Stimulated activated naive CD8-positive, alpha-beta T cell treated with anti-CD3 and anti-CD28 coated beads, Interleukin-15, Interleukin-2, amounts not matched to agents 100 ng/mL and 50 ng/mL, for 24 hours (primary cell): ENCODE data around the gene ACTL7B.
"Not testable (repeated sequence)": the region's sequence is repeated elsewhere in the genome, so short reads cannot be mapped to it uniquely, and the experiment has no call there.

Experiments
- H3K27ac Mint-ChIP-seq: one replicate; pipeline ENCODE4 v1.8.0; 2021; ENCODE audit warnings: mild to moderate bottlenecking, mixed read lengths
- H3K27me3 Mint-ChIP-seq: one replicate; pipeline ENCODE4 v1.8.0; 2021; ENCODE audit warnings: mixed read lengths
- H3K36me3 Mint-ChIP-seq: one replicate; pipeline ENCODE4 v1.8.0; 2021; ENCODE audit warnings: low read depth, mixed read lengths
- H3K4me1 Mint-ChIP-seq: one replicate; pipeline ENCODE4 v1.8.0; 2021; ENCODE audit warnings: low read depth, mixed read lengths
- H3K4me3 Mint-ChIP-seq: one replicate; pipeline ENCODE4 v1.8.0; 2021; ENCODE audit warnings: mild to moderate bottlenecking, mixed read lengths
- H3K9me3 Mint-ChIP-seq: one replicate; pipeline ENCODE4 v1.8.0; 2021; ENCODE audit warnings: mixed read lengths

Gene ACTL7B, protein sequence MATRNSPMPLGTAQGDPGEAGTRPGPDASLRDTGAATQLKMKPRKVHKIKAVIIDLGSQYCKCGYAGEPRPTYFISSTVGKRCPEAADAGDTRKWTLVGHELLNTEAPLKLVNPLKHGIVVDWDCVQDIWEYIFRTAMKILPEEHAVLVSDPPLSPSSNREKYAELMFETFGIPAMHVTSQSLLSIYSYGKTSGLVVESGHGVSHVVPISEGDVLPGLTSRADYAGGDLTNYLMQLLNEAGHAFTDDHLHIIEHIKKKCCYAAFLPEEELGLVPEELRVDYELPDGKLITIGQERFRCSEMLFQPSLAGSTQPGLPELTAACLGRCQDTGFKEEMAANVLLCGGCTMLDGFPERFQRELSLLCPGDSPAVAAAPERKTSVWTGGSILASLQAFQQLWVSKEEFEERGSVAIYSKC

DNA sequence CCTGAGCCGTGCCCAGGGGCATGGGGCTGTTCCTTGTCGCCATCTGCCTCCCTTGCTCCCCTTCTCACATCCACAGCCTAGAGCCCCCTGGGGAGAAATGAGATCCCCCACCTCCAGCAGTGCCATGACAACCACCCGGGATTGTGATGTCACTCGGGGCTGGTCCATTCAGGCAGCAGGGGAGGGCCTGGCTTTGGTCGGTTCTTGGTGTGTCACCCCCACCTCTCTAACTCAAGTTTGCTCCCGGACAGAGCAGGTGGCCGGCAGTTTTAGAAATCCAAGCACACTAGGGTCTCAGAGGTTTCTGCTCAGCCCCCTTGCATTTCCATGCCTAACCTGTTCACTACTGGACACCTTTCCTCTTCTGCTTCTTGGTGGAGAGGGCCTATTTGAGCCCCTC, at the start of gene ACTL7B:
Gene ACTL7B (minus strand): TSS at position 99 of the 400 bp plus-strand sequence. CDS start 56 bp downstream, at position 43.
- H3K4me1 Mint-ChIP-seq: peaks cover 6% of the 10 kb centered on the region
- no peak within 1 kb of the TSS for H3K27ac Mint-ChIP-seq
- no peaks in the 10 kb centered on the region for H3K36me3 Mint-ChIP-seq
- no peak within 1 kb of the TSS for H3K4me3 Mint-ChIP-seq
- no peaks in the 10 kb centered on the region for H3K9me3 Mint-ChIP-seq
- H3K27me3 Mint-ChIP-seq: no peaks in the 10 kb centered on the region

GRCh38 chr9:108905494-108905893, 49.7 kb upstream of the ACTL7B start:
- H3K4me3 Mint-ChIP-seq: no peak overlapping the region
- H3K9me3 Mint-ChIP-seq: no peaks in the 10 kb centered on the region
- no peaks in the 10 kb centered on the region for H3K4me1 Mint-ChIP-seq
- H3K27me3 Mint-ChIP-seq: no peaks in the 10 kb centered on the region
- peaks cover 78% of the 10 kb centered on the region for H3K36me3 Mint-ChIP-seq
- no peak overlapping the region for H3K27ac Mint-ChIP-seq

DNA sequence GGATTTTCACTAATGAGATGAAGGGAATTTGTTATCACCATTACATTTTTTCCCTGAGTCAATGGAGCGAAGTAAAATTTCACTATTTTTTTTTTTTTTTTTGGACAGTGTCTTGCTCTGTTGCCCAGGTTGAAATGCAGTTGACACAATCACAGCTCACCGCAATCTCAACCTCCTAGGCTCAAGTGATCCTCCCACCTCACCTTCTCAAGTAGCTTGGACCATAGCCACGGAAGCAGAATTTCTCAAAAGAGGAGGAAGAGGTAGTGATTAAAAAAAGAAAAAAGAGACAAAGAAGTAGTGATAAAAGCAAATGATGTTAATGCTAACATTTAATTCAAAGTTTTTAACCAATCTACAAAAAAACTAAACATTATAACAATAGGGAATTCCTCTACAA, 48.4 kb upstream of the ACTL7B start:
- H3K9me3 Mint-ChIP-seq: no peaks in the 10 kb centered on the region
- H3K4me3 Mint-ChIP-seq: no peak overlapping the region
- H3K27ac Mint-ChIP-seq: no peak overlapping the region
- peaks cover 82% of the 10 kb centered on the region for H3K36me3 Mint-ChIP-seq
- H3K4me1 Mint-ChIP-seq: no peaks in the 10 kb centered on the region
- H3K27me3 Mint-ChIP-seq: no peaks in the 10 kb centered on the region

DNA sequence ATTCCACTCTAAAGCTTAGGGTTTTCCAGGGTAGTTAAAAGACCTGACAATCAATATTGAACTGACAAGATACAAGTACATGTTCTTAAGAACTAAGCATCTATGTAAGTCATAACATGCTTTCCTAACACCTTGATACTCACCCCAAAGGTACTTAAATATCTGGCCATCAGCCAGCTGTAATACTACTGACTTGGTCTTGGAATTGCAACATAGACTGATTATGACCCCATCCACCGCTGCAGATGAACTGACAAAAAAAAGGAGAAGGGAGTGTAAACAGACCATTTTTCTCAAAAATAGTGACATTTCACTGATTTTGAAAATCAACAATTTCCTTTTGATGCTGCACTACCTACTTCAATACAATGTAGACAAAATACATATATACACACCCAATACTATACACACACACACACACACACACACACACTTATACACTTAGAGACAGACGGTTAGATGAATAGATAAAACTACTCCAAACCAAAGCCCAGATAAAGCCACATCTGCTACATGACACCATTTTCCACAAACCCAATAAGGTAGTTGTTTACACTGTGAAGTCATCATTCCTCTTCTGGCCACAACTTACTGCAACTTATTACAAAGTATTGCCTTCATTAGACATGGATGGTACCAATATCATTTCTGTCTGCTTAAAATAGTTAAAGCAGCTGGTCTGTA, 47.8 kb upstream of the ACTL7B start:
- Mint-ChIP-seq H3K4me1 (no peaks in the 10 kb centered on the region), H3K9me3 (no peaks in the 10 kb centered on the region), H3K27me3 (no peaks in the 10 kb centered on the region), H3K27ac (no peak overlapping the region), H3K4me3 (no peak overlapping the region), H3K36me3 (peaks cover 80% of the 10 kb centered on the region)

- H3K27me3 Mint-ChIP-seq: no peaks in the 10 kb centered on the region
- H3K9me3 Mint-ChIP-seq: no peaks in the 10 kb centered on the region
- no peak overlapping the region for H3K4me3 Mint-ChIP-seq
- H3K4me1 Mint-ChIP-seq: no peaks in the 10 kb centered on the region
- no peak overlapping the region for H3K27ac Mint-ChIP-seq
- H3K36me3 Mint-ChIP-seq: peaks cover 86% of the 10 kb centered on the region
Measured at GRCh38 chr9:108900176-108900575, 44.4 kb upstream of the ACTL7B start.

DNA sequence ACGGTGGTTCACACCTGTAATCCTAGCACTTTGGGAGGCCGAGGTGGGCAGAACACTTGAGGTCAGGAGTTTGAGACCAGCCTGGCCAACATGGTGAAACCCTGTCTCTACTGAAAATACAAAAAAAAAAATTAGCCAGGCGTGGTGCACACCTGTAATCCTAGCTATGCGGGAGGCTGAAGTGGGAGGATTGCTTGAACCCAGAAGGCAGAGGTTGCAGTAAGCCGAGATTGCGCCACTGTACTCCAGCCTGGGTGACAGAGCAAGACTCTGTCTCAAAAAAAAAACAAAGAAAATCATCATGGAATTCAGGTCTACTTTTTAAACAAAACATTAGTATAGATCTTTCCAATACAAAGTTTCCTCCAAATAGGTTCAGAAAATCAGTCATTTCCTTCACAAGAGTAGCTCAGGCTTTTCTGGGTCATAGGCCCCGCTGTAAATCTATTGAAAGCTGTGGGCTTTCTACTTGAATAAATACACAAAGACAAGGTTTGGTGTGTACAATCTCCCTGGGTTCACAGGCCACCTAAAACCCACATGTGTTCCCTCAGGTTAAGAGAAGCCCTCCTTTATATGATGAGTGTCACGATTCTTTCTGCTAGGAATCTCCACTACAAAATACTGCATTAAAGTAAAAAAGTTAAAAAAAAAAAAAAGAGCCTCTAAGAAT, 43.4 kb upstream of the ACTL7B start:
- not testable (repeated sequence) for H3K9me3 Mint-ChIP-seq, H3K27me3 Mint-ChIP-seq, H3K27ac Mint-ChIP-seq, H3K4me3 Mint-ChIP-seq, H3K4me1 Mint-ChIP-seq
- peaks cover 89% of the 10 kb centered on the region for H3K36me3 Mint-ChIP-seq

GRCh38 chr9:108897324-108898096, 41.7 kb upstream of the ACTL7B start:
- Mint-ChIP-seq H3K4me3 (no peak overlapping the region), H3K27me3 (no peaks in the 10 kb centered on the region), H3K27ac (no peak overlapping the region), H3K9me3 (no peaks in the 10 kb centered on the region), H3K4me1 (no peaks in the 10 kb centered on the region), H3K36me3 (peaks cover 87% of the 10 kb centered on the region)

DNA sequence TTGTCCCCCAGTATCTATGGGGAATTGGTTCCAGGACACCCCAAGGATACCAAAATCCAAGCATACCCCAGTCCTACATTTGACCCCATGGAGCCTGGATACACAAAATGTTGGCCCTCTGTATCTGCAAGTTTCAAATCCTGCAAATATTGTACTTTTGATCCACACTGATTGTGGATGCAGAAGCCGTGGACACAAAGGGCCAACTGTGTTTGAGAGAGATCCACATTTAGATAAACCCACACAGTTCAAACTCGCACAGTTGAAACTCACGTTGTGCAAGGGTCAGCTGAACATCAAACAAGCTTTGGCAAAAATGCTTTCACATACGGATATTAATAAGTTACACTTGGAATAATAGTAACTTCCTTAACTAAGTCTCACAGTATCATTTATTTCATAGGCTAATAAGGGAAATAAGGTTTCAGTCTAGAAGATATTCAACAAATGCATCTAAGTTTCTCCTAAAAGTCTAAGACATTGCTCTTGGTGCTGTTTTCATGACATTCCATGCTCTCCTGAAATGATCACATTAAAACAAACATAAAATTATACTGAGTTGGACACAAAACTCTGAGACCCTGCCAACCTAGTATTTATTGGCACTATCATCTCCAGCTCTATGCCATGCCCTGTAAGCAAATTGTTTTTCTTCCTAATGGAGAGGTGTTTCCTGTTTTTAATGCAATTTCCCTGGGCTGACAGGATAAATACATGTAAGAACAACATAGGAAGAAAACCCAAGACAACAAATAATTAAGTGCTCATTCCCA, 38.6 kb upstream of the ACTL7B start:
- H3K27ac Mint-ChIP-seq: no peak overlapping the region

DNA sequence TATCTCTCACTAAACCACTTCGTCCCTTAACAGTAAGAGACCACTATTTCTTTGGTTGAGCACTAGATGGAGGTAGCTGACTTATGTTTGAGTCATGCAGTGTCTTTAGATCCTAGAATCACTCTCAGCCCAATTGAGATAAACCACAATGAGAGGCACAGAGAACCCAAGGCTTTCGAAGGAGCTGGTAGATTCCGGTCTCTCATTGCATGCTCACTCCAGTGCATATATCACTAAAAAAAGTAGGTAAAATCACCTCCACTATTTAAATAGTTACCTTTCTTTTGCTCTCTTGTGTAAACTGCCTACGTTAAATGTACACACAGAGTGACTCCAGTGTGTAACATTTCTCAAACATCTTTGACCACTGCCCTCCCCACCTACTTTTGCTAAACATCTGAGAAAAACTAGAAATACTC, 33.9 kb upstream of the ACTL7B start:
- no peaks in the 10 kb centered on the region for H3K27me3 Mint-ChIP-seq

More for the DNA sequence above, 38.6 kb upstream of the ACTL7B start:
- Mint-ChIP-seq H3K9me3 (no peaks in the 10 kb centered on the region), H3K27me3 (no peaks in the 10 kb centered on the region), H3K4me1 (peaks cover 4% of the 10 kb centered on the region), H3K4me3 (no peak overlapping the region), H3K36me3 (peaks cover 87% of the 10 kb centered on the region)

GRCh38 chr9:108886594-108887271, 30.9 kb upstream of the ACTL7B start:
- Mint-ChIP-seq H3K36me3 (peaks cover 70% of the 10 kb centered on the region), H3K4me1 (peaks cover 23% of the 10 kb centered on the region), H3K27ac (peak overlapping the region; percentile 92), H3K4me3 (peak overlapping the region; percentile 50)
- H3K9me3 Mint-ChIP-seq, H3K27me3 Mint-ChIP-seq: not testable (repeated sequence)

More for the DNA sequence above, 33.9 kb upstream of the ACTL7B start:
- no peak overlapping the region for H3K4me3 Mint-ChIP-seq
- peaks cover 77% of the 10 kb centered on the region for H3K36me3 Mint-ChIP-seq
- H3K27ac Mint-ChIP-seq: no peak overlapping the region
- no peaks in the 10 kb centered on the region for H3K9me3 Mint-ChIP-seq
- H3K4me1 Mint-ChIP-seq: peaks cover 23% of the 10 kb centered on the region

DNA sequence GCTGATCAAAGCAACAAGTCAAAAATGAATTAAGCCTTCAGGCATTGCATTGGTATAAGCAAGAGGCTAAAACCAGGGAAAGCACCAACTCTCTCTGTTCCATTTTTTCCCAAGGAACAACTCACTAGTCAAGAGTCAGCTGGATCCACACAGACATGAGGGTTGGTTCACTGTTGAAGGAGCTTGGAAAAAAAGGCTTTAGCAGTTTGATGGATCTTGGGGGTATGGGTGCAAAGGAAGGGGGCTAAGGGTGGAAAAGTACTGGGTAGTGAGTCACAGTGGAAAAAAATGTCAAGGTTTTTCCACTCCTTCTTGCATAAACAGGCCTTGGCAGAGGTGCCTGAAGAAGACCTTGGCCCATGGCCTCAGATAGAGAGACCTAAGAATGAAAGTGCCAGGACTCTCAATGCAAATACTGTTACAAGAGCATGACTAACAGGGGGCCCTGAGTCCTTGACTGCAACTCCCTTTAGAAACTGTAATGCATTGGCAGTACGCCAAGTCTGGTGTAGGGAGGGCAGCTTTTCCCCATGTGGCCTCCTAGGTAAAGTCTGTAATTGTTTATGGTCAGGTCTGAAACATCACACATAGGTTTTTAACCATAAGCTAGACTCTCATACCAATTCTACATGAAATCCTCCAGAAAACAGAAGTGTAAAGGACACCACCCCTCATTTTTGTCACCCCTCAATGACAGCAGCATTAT, 30.0 kb upstream of the ACTL7B start:
- Mint-ChIP-seq H3K4me1 (peaks cover 23% of the 10 kb centered on the region), H3K27me3 (no peaks in the 10 kb centered on the region), H3K27ac (peak overlapping the region; percentile 92), H3K36me3 (peaks cover 68% of the 10 kb centered on the region), H3K9me3 (no peaks in the 10 kb centered on the region), H3K4me3 (peak overlapping the region; percentile 55)

DNA sequence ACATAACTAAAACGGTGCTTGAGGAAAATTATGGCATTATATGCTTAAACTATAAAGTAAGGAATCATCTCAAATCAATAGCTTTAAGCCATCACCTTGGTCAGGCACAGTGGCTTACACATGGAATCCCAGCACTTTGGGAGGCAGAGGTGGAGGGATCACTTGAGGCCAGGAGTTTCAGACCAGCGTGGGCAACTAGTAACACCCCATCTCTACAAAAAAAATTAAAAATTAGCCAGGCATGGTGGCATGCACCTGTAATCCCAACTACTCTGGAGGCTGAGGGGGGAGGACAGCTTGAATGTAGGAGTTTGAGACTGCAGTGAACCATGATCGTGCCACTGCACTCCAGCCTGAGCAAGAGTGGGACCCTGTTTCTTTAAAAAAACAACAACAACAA, 28.9 kb upstream of the ACTL7B start:
- Mint-ChIP-seq H3K4me3 (no peak overlapping the region), H3K27me3 (no peaks in the 10 kb centered on the region), H3K36me3 (peaks cover 70% of the 10 kb centered on the region), H3K9me3 (no peaks in the 10 kb centered on the region), H3K4me1 (peaks cover 19% of the 10 kb centered on the region), H3K27ac (no peak overlapping the region)

DNA sequence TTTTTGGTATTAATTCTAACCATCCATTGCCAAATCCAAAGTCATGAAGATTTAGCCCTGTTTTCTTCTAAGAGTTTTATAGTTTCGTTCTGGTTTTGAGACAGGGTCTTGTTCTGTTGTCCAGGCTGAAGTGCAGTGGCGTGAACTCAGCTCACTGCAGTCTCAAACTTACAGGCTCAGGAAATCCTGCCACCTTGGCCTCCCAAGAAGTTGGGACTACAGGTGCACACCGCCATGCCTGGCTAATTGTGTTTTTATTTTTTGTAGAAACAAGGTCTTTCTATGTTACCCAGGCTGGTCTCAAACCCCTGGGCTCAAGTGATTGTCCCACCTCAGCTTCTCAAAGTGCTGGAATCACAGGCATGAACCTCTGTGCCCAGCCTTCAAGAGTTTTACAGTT, 27.3 kb upstream of the ACTL7B start:
- Mint-ChIP-seq H3K36me3 (peaks cover 73% of the 10 kb centered on the region), H3K27me3 (no peaks in the 10 kb centered on the region), H3K4me3 (no peak overlapping the region)

More for the DNA sequence above, 27.3 kb upstream of the ACTL7B start:
- Mint-ChIP-seq H3K4me1 (peaks cover 19% of the 10 kb centered on the region), H3K9me3 (no peaks in the 10 kb centered on the region), H3K27ac (no peak overlapping the region)
